ENCODE measurements around the gene TNS3.

The TNS3 gene

DNA sequence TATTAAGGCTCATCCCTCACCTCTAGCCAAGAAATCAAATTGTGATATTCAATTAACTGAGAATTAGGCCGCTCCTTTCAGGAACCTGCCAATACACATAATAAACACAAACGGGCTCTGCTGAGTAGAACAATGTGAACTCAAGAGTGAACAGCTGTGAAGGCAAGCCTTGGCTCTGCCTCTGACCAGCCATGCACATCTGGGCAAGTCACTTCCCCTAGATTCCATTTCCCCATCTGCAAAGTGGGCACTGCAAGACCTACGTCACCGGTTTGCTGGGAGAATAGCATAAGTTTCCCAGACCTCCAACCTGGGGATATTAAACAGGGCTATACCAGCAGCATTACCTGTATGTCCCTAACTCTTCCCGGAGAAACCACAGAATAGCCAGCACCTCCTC, 355.2 kb downstream of the TNS3 start:
- DNase-seq (ENCODE audit: low read depth in 2 of 2) = no peak

GRCh38 chr7:47225387-47226131, 356.4 kb downstream of the TNS3 start:
- DNase-seq (ENCODE audit: low read depth in 2 of 2) = no peak
